Ascending aorta (tissue), 2 donors: ENCODE measurements around the gene TMEM138. TPM values are rescaled to one million over a fixed set of nuclear protein-coding genes. Genes with fewer than 3 reads are reported as not detected.

Experiments used
- DNase-seq, 2 donors: peaks; one replicate each; pipeline ENCODE4 v3.0.0-alpha.2; 2019; ENCODE audit warnings: low spot score in 2 of 2
- H3K27ac ChIP-seq, 2 donors: fragments of 200-600 bp; sonication (generic); one replicate each; pipeline ENCODE4 v1.5.1; 2016 to 2017; ENCODE audit warnings: mild to moderate bottlenecking in 1 of 2
- H3K27me3 ChIP-seq: fragments of 200-600 bp; sonication (generic); one replicate; pipeline ENCODE4 v1.5.1; 2017
- H3K36me3 ChIP-seq, 2 donors: fragments of 200-600 bp; sonication (generic); one replicate each; pipeline ENCODE4 v1.5.1; 2016
- H3K4me1 ChIP-seq, 2 donors: fragments of 200-600 bp; sonication (generic); one replicate each; pipeline ENCODE4 v1.5.1; 2016 to 2017; ENCODE audit warnings: mild to moderate bottlenecking in 1 of 2
- H3K4me3 ChIP-seq, 2 donors: fragments of 200-600 bp; sonication (generic); one replicate each; pipeline ENCODE4 v1.5.1; 2016 to 2017; ENCODE audit warnings: mild to moderate bottlenecking in 1 of 2
- H3K9me3 ChIP-seq, 2 donors: fragments of 200-600 bp; sonication (generic); one replicate each; pipeline ENCODE4 v1.5.1; 2016
- CTCF ChIP-seq, 3 experiments: fragments of 200-600 bp in 2 of 3; fragments of 450-650 bp in 1 of 3; sonication (generic) in 2 of 3; IDR thresholded peaks; one replicate each; pipeline ENCODE4 v1.5.1; 2016 to 2019; ENCODE audit warnings: antibody characterized with exemption in 3 of 3, mild to moderate bottlenecking in 1 of 3, moderate library complexity in 1 of 3
- intact Hi-C: fragments of 100-400 bp; cut with DNase I; formaldehyde crosslinking; loops from one replicate; pipeline ENCODE4 v1.15.1; 2023
- total RNA-seq: library from RNA; depleted of rRNA; stranded (reverse); fragments of >200 nt; gene quantifications from one replicate; pipeline ENCODE4 v1.1.0, GENCODE V29; 2016

TMEM138 gene
- total RNA-seq, 1 donor from 2014 or later, result 44.9 TPM

GRCh38 chr11:61334434-61335354 is 27.5 kb upstream of the TMEM138 start:
- DNase-seq, result no peak
- H3K9me3 ChIP-seq, result no peaks in the 10 kb centered on the region
- H3K27me3 ChIP-seq, result no peaks in the 10 kb centered on the region
- intact Hi-C loops, result no loop called here
- TF ChIP-seq CTCF (IDR thresholded peaks at IDR 0.05), result no peak
- no peak overlapping the region for H3K4me3 ChIP-seq
- peaks cover 5 to 6% of the 10 kb centered on the region in 2 donors for H3K36me3 ChIP-seq
- H3K4me1 ChIP-seq, result peaks cover 0 to 20% of the 10 kb centered on the region in 2 donors
- H3K27ac ChIP-seq, result peak overlapping the region in 1 of 2 donors; percentile 67

DNA sequence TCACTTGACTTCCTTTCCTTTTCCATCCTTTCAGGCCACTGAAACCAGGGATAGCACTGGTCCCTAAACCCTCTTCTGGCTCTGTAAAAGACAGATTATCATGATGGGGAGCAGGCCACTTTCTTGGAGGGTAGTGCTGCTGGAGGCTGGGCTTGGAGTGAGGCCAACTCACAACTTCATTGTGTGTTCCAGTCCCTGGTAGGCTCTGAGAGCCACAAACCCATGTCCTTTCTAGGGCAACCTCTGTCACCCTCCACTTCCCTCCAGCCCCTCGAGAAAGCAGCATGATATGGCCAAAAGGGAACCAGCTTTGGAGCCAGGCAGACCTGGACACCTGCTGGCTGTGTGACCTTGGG is 26.8 kb upstream of the TMEM138 start:
- Histone ChIP-seq H3K9me3 (no peaks in the 10 kb centered on the region), H3K4me3 (no peak overlapping the region), H3K36me3 (peaks cover 5 to 6% of the 10 kb centered on the region in 2 donors), H3K27me3 (no peaks in the 10 kb centered on the region), H3K4me1 (peaks cover 0 to 20% of the 10 kb centered on the region in 2 donors), H3K27ac (peak overlapping the region in 1 of 2 donors; percentile 67)
- intact Hi-C loops, result no loop called here
- no peak for TF ChIP-seq CTCF (IDR thresholded peaks at IDR 0.05)
- no peak for DNase-seq

DNA sequence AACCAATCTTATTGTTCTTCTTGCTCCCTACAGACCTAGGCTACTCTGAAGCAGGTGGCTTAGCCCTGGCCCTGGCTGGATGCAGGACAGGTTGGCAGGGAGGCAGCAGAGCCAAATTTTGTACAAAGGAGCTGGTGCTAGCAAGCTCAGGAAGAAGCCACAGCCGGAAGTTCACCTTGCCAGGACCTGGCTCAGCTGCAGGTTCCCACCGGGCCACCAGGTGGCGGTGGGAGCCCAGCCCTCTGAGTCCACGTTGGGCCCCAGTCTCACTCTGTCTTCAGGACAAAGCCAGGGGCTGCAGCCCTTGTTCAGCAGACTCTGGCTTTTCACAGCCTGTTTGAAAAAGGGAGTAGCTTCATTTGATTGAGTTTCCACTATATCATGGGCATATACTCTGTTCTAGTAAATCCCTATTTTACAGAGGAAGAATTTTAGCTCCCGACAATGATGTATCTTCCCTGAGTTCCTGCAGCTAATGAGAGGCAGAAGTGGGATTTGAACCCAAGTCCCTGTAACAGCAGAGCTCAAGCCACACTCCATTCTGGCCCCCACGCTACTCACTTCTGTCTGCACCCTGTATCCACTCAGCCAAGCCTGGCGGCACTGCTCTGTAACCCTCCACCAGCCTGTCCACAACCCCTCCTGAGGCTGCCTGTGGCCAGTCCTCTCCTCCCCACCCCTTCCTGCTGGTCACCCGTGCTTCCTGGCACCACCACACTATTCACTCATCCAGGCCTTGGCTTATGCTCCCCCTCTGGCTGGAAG is 25.8 kb upstream of the TMEM138 start:
- H3K27ac ChIP-seq, result peak overlapping the region; percentile 41 to 67
- H3K4me3 ChIP-seq, result no peak overlapping the region
- no peaks in the 10 kb centered on the region for H3K27me3 ChIP-seq
- peaks cover 5 to 6% of the 10 kb centered on the region in 2 donors for H3K36me3 ChIP-seq
- H3K9me3 ChIP-seq, result no peaks in the 10 kb centered on the region
- peak; percentile 96 to 98 (median 97) for TF ChIP-seq CTCF (IDR thresholded peaks at IDR 0.05)
- H3K4me1 ChIP-seq, result peaks cover 0 to 17% of the 10 kb centered on the region in 2 donors
- peak; percentile 27 to 89 for DNase-seq
- intact Hi-C loops, result loop anchor here (1.0 kb wide), 2 partner anchors 26 to 49 kb away; partner anchors contain the start of gene TMEM138

GRCh38 chr11:61337706-61338470 is 24.3 kb upstream of the TMEM138 start:
- Histone ChIP-seq H3K27me3 (no peaks in the 10 kb centered on the region), H3K9me3 (no peaks in the 10 kb centered on the region), H3K27ac (no peak overlapping the region), H3K4me1 (peaks cover 0 to 9% of the 10 kb centered on the region in 2 donors), H3K4me3 (no peak overlapping the region), H3K36me3 (peaks cover 9 to 18% of the 10 kb centered on the region in 2 donors)
- DNase-seq, result no peak
- no peak for TF ChIP-seq CTCF (IDR thresholded peaks at IDR 0.05)
- intact Hi-C loops, result no loop called here

- DNase-seq, result no peak
- Histone ChIP-seq H3K9me3 (no peaks in the 10 kb centered on the region), H3K36me3 (peaks cover 9 to 22% of the 10 kb centered on the region in 2 donors), H3K4me3 (no peak overlapping the region), H3K27me3 (no peaks in the 10 kb centered on the region), H3K27ac (no peak overlapping the region), H3K4me1 (peaks cover 0 to 5% of the 10 kb centered on the region in 2 donors)
- intact Hi-C loops, result no loop called here
- no peak for TF ChIP-seq CTCF (IDR thresholded peaks at IDR 0.05)
These were observed 23.2 kb upstream of the TMEM138 start for GRCh38 chr11:61338783-61339489.
